Stimulated activated CD8-positive, alpha-beta memory T cell treated with anti-CD3 and anti-CD28 coated beads, Interleukin-15, amount 100 ng/mL, for 24 hours (primary cell): ENCODE results near the gene TUBB4B.

Experiments used
- DNase-seq: peaks from one replicate; pipeline ENCODE4 v3.0.0-alpha.2; 2020; ENCODE audit warnings: low read depth

TUBB4B gene

DNA sequence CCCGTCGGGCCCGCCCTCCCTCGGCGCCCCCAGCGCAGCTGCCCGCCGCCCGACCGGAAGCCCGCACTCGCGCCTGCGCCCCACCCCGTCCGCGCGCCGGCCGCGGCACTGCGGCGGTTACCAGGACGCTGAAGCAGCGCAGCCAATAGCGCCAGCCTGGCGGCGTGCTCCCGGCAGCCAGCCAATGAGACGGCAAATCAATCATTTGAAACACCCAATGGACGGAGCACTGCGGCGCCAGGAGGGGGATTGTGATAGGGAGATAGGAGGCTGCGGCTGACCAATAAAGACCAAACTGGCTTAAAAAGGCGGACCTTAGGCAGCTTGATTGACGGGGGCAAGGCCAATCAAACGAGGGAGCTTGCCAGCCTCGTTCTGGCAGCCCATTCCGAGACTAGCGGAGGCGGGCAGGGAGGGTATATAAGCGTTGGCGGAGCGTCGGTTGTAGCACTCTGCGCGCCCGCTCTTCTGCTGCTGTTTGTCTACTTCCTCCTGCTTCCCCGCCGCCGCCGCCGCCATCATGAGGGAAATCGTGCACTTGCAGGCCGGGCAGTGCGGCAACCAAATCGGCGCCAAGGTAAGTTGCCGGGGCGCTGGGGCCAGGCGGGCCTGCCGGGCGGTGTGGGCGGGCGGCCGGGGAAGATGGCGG lies at the start of gene TUBB4B:
Gene TUBB4B (plus strand): TSS at position 447 of the 649 bp plus-strand sequence. CDS start 74 bp downstream, at position 521.
- peak; percentile 90 for DNase-seq

- no peak for DNase-seq
Observed at GRCh38 chr9:137191691-137192447, 49.2 kb upstream of the TUBB4B start.

GRCh38 chr9:137192448-137192780 lies 48.7 kb upstream of the TUBB4B start:
- DNase-seq = no peak

- no peak for DNase-seq
Observed at GRCh38 chr9:137192859-137193258, 48.2 kb upstream of the TUBB4B start.

DNA sequence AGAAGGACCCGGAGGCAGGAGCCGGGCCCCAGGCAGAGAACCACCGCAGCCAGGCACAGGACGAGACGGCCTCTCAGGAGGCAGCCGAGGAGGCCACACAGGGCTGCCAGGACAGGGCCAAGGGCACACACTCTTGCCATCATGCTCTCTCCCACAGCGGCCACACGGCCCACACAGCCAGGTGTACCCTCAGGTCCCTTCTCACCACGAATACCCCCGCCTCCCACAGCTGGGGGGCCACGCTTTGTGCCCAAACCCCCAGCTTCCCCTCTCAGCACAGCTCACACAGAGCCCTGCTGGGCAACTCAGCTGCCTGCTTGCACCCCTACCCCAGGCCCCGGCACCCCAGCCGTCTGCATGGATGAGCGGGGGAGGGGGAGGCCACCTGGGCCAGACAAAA lies 47.3 kb upstream of the TUBB4B start:
- DNase-seq = no peak

GRCh38 chr9:137194388-137194787 lies 46.7 kb upstream of the TUBB4B start:
- no peak for DNase-seq

DNA sequence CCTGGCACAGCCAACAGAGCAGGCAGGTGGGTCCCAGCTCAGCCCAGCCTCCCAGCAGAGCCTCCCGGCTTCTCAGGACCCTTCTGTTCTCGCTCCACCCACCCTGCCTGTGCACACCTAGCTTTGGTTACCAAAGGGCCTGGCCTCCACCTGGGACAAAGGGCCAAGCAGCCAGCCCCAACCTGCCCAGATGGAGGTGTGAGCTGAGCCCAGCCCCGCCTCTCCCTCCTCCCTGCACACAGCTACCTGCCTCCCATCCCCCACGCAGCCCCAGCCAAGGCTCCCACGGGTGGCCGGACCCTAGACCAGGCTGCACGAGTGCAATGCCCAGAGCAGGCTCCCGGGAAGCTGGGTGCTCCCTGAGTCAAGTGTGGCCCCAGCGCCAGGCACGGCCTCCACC lies 46.2 kb upstream of the TUBB4B start:
- DNase-seq = no peak

- DNase-seq = no peak
Observed at GRCh38 chr9:137195525-137196220, 45.4 kb upstream of the TUBB4B start.

DNA sequence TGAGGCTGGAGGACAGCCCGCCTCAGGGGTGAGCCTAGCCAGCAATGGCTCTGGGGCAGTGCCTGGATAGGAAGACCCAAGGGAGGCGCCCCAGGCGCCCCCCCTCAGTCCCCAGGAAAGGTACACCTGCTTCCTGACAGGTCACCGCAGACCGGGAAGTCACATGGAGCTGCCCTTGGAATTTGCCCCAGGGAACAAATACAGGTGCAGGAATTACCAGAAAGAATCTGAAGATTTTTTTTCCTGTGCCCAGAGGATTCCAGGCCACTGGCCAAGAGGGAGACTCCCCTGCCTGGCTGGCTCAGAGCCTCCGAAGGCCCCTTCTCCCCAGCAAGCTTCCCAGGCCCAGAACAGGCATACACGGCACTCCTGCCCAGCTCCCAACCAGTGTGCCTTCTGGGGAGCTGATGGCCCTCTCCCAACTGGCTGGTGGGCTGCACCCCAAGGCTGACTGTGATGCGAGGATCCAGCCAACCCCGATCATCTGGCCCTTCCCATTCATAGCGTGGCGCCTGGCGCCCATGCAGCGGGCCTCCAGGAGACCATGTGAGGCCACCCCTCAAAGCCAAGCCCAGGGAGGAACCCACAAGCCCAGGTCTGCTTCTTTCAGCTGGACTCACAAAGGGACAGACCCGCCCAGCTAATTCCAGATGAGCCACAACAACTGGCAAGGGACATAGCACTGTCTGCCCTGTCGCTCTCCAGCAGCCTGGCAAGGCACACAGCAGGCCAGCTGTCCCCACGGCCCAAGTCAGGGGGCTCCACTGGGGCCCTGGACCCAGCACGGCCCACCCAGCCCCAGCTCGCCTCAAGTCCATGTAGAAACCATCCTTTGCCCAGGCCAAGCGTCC lies 42.8 kb upstream of the TUBB4B start:
- DNase-seq = no peak

GRCh38 chr9:137198902-137199283 lies 42.2 kb upstream of the TUBB4B start:
- no peak for DNase-seq

GRCh38 chr9:137199411-137200121 lies 41.5 kb upstream of the TUBB4B start:
- no peak for DNase-seq

DNA sequence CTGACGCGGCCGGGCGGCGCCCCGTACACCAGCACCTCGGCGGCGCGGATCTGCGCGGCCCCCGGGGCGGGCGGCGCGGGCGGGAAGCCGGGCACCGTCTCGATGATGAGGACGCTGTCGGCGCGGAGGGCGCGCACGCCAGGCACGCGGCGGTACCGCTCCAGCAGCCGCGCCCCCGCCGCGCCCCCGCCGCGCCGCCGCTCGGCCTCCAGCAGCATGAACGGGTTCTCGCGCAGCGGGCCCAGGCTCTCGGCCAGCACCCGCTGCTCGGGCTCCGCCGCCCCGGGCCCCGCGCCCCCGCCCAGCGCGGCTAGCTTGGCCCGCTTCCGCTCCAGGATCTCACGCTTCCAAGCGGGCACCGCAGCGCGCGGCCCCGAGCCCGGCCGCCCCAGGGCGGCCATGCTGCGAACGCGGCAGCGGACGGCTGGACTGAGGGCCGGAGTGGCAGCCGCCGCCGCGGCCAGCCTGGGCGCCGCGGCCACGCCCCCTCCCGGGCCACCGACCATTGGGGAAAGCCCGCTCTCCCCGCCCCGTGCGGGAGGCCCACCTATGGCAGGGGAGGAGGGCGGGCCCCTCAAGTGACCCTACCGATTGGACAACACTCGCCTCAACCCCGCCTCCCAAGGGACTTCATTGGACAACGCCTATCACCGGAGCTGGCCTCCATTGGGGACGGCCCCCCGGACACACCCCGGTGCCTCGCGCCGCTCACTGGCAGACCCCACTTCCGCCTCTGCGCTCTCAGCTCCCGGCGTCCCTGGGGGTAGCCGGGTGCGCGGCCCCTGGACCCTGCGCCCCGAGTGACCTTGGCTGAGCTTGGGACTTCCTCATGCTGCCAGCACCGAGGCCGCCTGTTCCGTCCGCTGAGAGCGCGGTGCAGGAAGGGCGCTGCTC lies 40.5 kb upstream of the TUBB4B start, which contains the start of gene TPRN:
Gene TPRN (minus strand): TSS at position 431 of the 894 bp plus-strand sequence. CDS start 30 bp downstream, at position 401.
- DNase-seq = peak; percentile 87

- DNase-seq = no peak
Observed at GRCh38 chr9:137201205-137201868, 39.8 kb upstream of the TUBB4B start.

- DNase-seq = no peak
Observed at GRCh38 chr9:137202966-137203365, 38.1 kb upstream of the TUBB4B start.

- DNase-seq = no peak
Observed at GRCh38 chr9:137204731-137205125, 36.4 kb upstream of the TUBB4B start.

DNA sequence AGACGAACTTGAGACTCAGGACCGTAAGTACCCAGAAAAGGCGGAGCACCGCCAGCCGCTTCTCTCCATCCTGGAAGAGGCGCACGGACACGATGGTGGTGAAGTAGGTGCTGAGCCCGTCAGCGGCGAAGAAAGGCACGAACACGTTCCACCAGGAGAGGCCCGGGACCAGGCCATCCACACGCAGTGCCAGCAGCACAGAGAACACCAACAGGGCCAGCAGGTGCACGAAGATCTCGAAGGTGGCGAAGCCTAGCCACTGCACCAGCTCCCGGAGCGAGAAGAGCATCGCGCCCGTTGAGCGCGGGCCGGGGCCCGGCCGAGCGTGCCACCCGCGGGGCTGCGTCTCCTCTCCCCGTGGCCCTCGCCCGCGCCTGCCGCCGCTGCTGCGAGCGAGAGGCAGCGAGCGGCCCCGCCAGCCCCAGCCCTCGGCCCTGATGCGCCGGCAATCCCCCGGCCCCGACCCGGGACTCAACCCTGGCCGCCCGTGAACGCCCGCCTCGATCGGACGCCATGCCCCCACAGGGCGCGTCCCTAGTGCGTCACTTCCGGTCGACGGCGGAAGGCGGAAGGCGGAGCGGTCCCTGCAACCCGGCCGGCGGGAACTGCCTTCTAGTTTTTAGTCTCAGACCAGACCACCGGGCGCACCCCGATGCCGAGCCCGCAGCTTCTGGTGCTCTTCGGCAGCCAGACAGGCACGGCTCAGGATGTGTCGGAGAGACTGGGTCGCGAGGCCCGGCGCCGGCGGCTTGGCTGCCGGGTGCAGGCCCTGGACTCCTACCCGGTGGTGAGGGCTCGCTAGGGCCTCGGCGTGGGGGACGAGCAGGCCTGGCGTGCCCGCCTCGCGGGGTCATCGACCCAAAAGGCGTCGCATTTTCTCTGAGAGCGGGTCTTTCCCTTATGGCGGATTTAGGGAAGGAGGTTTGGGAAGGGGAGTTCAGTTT lies 35.7 kb upstream of the TUBB4B start, which contains the start of the genes NDOR1 and TMEM203:
Gene NDOR1 (plus strand): TSS at position 575 of the 944 bp plus-strand sequence. CDS start 78 bp downstream, at position 653.
Gene TMEM203 (minus strand): TSS at position 523 of the 944 bp plus-strand sequence. CDS start 234 bp downstream, at position 289.
- peak; percentile 96 for DNase-seq

DNA sequence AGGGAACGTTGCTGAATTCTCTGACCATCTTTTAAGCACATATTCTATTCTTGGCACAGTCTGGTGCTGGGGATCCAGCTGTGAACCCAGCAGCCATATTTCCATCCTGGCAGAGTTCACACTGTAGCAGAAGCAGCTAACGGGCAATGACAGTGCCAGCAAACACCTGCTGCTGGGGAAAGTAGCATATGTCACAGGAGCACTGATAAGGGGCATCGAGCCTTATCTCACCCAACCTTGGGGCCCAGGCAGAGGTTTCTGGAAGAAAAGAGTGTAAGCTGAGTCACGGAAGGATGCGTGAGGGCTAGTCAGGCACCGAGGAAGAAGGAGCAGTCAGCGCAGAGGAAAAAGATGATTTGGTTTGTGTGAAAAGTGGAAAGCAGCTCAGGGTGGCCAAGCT lies 34.5 kb upstream of the TUBB4B start:
- DNase-seq = no peak

DNA sequence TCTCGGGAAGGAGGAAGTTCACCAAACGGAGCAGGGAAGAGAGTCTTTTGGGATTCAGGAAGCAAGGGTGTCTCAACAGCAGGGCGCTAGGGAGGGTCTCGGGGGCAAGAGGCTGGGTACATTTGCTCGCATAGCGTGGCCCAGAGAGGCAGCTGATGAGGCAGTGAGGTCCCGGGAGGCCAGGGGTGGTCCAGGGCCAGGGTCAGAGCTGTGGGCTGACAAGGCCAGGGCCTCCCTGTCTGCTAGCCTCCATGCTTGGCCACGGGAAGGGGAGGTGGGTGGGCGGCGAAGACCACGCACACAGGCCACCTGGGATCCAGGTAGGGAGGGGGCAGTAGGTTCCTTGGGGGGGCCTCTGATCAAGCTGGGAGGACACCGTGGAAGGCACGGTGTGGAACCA lies 29.6 kb upstream of the TUBB4B start:
- no peak for DNase-seq
